Transverse colon (tissue), 4 donors: ENCODE measurements around the gene POLE. TPM values are rescaled to one million over a fixed set of nuclear protein-coding genes. Genes with fewer than 3 reads are reported as not detected.

ENCODE experiments used
- DNase-seq: peaks from one replicate; pipeline ENCODE4 v3.0.0-alpha.2; 2019
- H3K27ac ChIP-seq, 4 donors: fragments of 200-600 bp; sonication (generic); 2 replicates each; pipeline ENCODE4 v1.5.1; 2016 to 2018; ENCODE audit warnings: inconsistent platforms in 4 of 4
- H3K27me3 ChIP-seq: fragments of 200-600 bp; sonication (generic); 2 replicates; pipeline ENCODE4 v1.5.1; 2017; ENCODE audit warnings: inconsistent platforms
- H3K36me3 ChIP-seq, 4 donors: fragments of 200-600 bp; sonication (generic); 2 replicates each; pipeline ENCODE4 v1.5.1; 2017 to 2019; ENCODE audit warnings: inconsistent platforms in 4 of 4
- H3K4me1 ChIP-seq, 4 donors: fragments of 200-600 bp; sonication (generic); 2 replicates each; pipeline ENCODE4 v1.5.1; 2017 to 2020; ENCODE audit warnings: inconsistent platforms in 4 of 4
- H3K4me3 ChIP-seq, 4 donors: fragments of 200-600 bp; sonication (generic); 1 replicate in 1 of 4; 2 replicates in 3 of 4; pipeline versions ENCODE4 v1.5.1 to v1.6.1; 2017 to 2019; ENCODE audit warnings: inconsistent platforms in 4 of 4
- H3K9me3 ChIP-seq, 2 donors: fragments of 200-600 bp; sonication (generic); 2 replicates each; pipeline ENCODE4 v1.5.1; 2017 to 2019; ENCODE audit warnings: inconsistent platforms in 2 of 2
- CTCF ChIP-seq, 5 experiments: fragments of 200-600 bp in 3 of 5; fragments of 450-650 bp in 2 of 5; sonication (generic) in 3 of 5; IDR thresholded peaks; 1 replicate in 2 of 5; 2 replicates in 3 of 5; pipeline ENCODE4 v1.5.1; 2016 to 2017; ENCODE audit warnings: antibody characterized with exemption in 5 of 5, inconsistent platforms in 3 of 5, mild to moderate bottlenecking in 2 of 5, moderate library complexity in 1 of 5
- EP300 ChIP-seq: sonication (generic); formaldehyde crosslinking; IDR thresholded peaks from one replicate; pipeline ENCODE4 v1.6.1; 2017; ENCODE audit warnings: antibody characterized with exemption, low read depth
- POLR2A ChIP-seq: fragments of 450-650 bp; IDR thresholded peaks from one replicate; pipeline ENCODE4 v1.6.1; 2016; ENCODE audit warnings: antibody characterized with exemption, mild to moderate bottlenecking, moderate library complexity
- POLR2AphosphoS5 ChIP-seq, 3 donors: sonication (generic); formaldehyde crosslinking; IDR thresholded peaks; one replicate each; pipeline ENCODE4 v1.6.1; 2016; ENCODE audit warnings: antibody characterized with exemption in 3 of 3
- WGBS, 2 donors: methylation state at CpG; one replicate each; pipeline ENCODE4 v1.1.5; 2018; ENCODE audit warnings: low coverage in 1 of 2; 5-methylcytosine and 5-hydroxymethylcytosine counted together
- in situ Hi-C, 4 donors: fragments of 200-750 bp; cut with MboI; loops; one replicate each; pipeline versions ENCODE4 v1.15.0 to v1.15.1; 2017; ENCODE audit warnings: low sequenced_read_pairs in 3 of 4, low pct_ligation_motif_present in 1 of 4, low pct_unique_long_range_greater_than_20kb in 1 of 4
- intact Hi-C: fragments of 100-400 bp; cut with DNase I; formaldehyde crosslinking; loops from one replicate; pipeline ENCODE4 v1.15.1; 2023; ENCODE audit warnings: low total_unique reads
- total RNA-seq, 4 donors: library from RNA; depleted of rRNA; stranded (reverse); fragments of >200 nt; gene quantifications; one replicate each; pipeline ENCODE4 v1.1.0, GENCODE V29; 2016

The POLE gene
- total RNA-seq, 4 donors from 2014 or later, result 57.0 to 204 (median 74.1) TPM

DNA sequence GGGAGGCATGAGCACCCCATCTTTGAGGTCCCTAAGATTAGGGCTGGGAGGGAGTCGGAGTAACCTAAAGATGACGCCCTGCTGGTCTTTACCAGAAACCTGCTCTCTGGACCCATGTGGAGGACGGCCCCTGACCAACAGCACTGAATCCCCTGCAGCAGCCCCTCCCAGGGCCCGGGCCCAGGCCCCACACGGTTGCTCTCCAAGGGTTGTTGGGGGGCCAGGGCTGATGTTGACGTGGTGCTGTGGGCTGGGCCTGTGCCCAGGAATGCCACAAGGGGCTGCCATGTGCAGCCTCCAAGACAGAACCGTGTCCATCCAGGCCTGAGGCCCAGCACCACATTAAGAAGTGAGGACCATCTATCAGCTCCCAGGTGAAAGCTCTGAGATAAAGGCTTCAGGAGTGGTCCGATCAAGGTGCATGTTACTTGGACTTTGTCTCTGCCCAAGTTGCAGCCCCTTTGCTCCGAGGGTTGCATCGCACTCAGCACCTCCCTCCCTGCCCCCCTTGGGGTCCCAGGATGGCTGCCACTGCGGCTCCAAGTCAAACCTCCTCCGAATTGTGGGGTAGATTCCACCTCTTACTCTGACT, 106.3 kb downstream of the POLE start:
- 86% methylated on average over 12 of the region's 12 CpGs; no CpG with 5 or more reads in 1 of the 2 donors for WGBS, 2 donors
- DNase-seq, result no peak
- Histone ChIP-seq H3K9me3 (no peaks in the 10 kb centered on the region), H3K27me3 (no peaks in the 10 kb centered on the region), H3K36me3 (no peaks in the 10 kb centered on the region), H3K4me3 (no peak overlapping the region), H3K4me1 (no peaks in the 10 kb centered on the region), H3K27ac (no peak overlapping the region)
- intact Hi-C loops (no loop called here), in situ Hi-C loops (no loop called here)
- TF ChIP-seq POLR2AphosphoS5 (IDR thresholded peaks at IDR 0.05) (no peak), POLR2A (no peak), CTCF (IDR thresholded peaks at IDR 0.05) (no peak), EP300 (no peak)

DNA sequence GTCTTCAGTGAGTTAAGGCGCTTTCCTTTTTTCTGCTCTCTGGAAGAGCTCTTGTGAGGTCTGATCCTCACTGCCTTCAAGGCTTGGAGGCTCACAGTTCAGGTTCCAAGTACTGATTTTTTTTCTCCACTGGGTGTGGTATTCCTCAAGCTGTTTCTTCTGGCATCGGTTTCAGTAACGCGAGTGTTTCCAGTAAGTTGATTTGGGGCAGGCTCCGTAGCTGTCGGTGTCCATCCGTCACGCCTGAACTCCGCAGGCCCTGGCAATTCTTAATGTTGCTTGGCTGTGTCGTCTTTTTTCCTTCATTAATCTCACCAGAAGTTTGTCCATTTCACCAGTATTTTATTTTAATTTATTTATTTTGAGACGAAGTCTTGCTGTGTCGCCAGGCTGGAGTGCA, 107.4 kb downstream of the POLE start:
- no peaks in the 10 kb centered on the region for H3K9me3 ChIP-seq
- H3K27ac ChIP-seq, result no peak overlapping the region
- no peaks in the 10 kb centered on the region for H3K36me3 ChIP-seq
- intact Hi-C loops, result no loop called here
- in situ Hi-C loops, result no loop called here
- DNase-seq, result no peak
- no peak for TF ChIP-seq POLR2AphosphoS5 (IDR thresholded peaks at IDR 0.05)
- no peak for TF ChIP-seq CTCF (IDR thresholded peaks at IDR 0.05)
- TF ChIP-seq EP300, result no peak
- no peak for TF ChIP-seq POLR2A
- no peaks in the 10 kb centered on the region for H3K4me1 ChIP-seq
- H3K27me3 ChIP-seq, result no peaks in the 10 kb centered on the region
- WGBS, 2 donors, result 86 to 100% methylated on average over 2 to 12 of the region's 12 CpGs
- H3K4me3 ChIP-seq, result no peak overlapping the region

DNA sequence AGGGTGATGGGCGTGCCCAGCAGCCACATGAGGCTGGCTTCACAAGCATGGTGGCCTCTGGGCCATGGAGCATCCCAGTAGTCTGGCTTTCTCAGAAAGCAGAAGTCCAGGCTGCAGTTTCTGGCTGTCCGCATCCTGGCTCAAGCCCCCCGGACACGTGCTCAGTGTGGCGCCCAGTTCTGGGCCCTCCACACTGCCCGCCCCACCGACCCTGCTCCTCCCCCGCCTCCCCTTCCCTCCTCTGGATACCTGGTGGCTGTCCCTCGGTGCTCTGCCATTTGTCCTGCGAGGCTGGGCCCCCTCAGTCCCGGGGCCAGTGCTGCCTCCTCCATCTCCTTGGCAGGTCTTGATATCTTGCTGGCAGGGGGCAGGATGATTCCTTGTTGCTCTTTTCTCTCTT, 108.3 kb downstream of the POLE start:
- no peak for TF ChIP-seq EP300
- no peak for TF ChIP-seq POLR2A
- no peak for TF ChIP-seq CTCF (IDR thresholded peaks at IDR 0.05)
- no peak for TF ChIP-seq POLR2AphosphoS5 (IDR thresholded peaks at IDR 0.05)
- no peak for DNase-seq
- in situ Hi-C loops (no loop called here), intact Hi-C loops (no loop called here)
- WGBS, 2 donors, result 84% methylated on average over 11 of the region's 11 CpGs; no CpG with 5 or more reads in 1 of the 2 donors
- Histone ChIP-seq H3K27ac (no peak overlapping the region), H3K27me3 (no peaks in the 10 kb centered on the region), H3K36me3 (no peaks in the 10 kb centered on the region), H3K9me3 (no peaks in the 10 kb centered on the region), H3K4me3 (no peak overlapping the region), H3K4me1 (no peaks in the 10 kb centered on the region)

DNA sequence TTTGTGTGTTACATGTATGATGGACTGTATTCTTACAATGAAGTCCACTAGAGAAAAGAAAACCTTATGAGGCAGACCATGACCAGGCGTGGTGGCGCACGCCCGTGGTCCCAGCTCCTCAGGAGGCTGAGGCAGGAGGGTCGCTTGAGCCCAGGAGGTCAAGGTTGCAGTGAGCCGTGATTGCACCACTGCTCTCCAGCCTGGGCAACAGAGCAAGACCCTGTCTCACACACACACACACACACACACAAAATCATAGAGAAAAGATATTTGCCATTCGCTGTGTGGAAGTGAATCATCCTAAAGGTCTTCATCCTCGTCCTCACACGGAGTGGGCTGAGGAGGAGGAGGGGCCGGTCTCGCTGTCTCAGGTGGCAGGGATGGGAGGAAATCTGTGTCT, 109.0 kb downstream of the POLE start:
- H3K27ac ChIP-seq, result no peak overlapping the region
- intact Hi-C loops, result no loop called here
- WGBS, 2 donors, result 84% methylated on average over 10 of the region's 11 CpGs; no CpG with 5 or more reads in 1 of the 2 donors
- no peaks in the 10 kb centered on the region for H3K4me1 ChIP-seq
- H3K27me3 ChIP-seq, result no peaks in the 10 kb centered on the region
- H3K9me3 ChIP-seq, result no peaks in the 10 kb centered on the region
- in situ Hi-C loops, result no loop called here
- DNase-seq, result no peak
- no peak overlapping the region for H3K4me3 ChIP-seq
- no peaks in the 10 kb centered on the region for H3K36me3 ChIP-seq
- TF ChIP-seq EP300, result no peak
- no peak for TF ChIP-seq CTCF (IDR thresholded peaks at IDR 0.05)
- TF ChIP-seq POLR2A, result no peak
- TF ChIP-seq POLR2AphosphoS5 (IDR thresholded peaks at IDR 0.05), result no peak
